ENCODE results near the gene RASAL2. TPM values are rescaled to one million over a fixed set of nuclear protein-coding genes. Genes with fewer than 3 reads are reported as not detected.
A peak's percentile ranks its signal among the peaks of the same experiment; 100 is the strongest.

Gene RASAL2
- total RNA-seq, 3 donors from 2014 or later (not counting 1 experiment from before 2014, with no cell fraction given) = 0.16 to 0.23 TPM; not detected in 1

DNA sequence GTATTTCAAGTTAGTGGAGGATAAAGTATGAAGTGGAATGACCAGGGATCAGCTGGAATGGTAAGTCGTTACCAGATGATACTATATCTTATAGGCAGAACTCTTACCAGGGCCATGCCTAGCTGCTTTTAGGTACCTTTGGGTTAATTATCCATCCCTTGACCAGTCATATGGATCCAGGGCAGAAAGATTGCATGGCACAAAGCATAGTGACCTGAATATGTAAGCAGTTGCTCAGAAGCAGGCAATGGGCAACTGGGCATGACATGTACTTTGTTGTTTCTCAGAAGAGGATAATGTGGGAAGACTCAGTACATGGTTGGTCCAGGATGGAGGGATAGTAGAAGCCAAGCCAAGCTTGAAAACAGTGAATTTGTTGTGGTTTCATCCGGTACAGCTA lies 315.6 kb downstream of the RASAL2 start:
- H3K4me1 ChIP-seq (ENCODE audit: control insufficient read depth, insufficient read depth, low read length) = peaks cover 4% of the 10 kb centered on the region
- no peaks in the 10 kb centered on the region for H3K36me3 ChIP-seq (ENCODE audit: control insufficient read depth, insufficient read depth, low read length)
- TF ChIP-seq, protein P1, sequence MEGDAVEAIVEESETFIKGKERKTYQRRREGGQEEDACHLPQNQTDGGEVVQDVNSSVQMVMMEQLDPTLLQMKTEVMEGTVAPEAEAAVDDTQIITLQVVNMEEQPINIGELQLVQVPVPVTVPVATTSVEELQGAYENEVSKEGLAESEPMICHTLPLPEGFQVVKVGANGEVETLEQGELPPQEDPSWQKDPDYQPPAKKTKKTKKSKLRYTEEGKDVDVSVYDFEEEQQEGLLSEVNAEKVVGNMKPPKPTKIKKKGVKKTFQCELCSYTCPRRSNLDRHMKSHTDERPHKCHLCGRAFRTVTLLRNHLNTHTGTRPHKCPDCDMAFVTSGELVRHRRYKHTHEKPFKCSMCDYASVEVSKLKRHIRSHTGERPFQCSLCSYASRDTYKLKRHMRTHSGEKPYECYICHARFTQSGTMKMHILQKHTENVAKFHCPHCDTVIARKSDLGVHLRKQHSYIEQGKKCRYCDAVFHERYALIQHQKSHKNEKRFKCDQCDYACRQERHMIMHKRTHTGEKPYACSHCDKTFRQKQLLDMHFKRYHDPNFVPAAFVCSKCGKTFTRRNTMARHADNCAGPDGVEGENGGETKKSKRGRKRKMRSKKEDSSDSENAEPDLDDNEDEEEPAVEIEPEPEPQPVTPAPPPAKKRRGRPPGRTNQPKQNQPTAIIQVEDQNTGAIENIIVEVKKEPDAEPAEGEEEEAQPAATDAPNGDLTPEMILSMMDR (IDR thresholded peaks at IDR 0.05) = no peak
- no peak for DNase-seq
- peaks cover 6 to 10% of the 10 kb centered on the region in 2 donors for H3K27me3 Mint-ChIP-seq (ENCODE audit: low read depth in 2 of 2)
- intact Hi-C loops (cut with micrococcal nuclease) = no loop called here
- no peak for ATAC-seq
- H3K27ac ChIP-seq (ENCODE audit: low read length) = no peak overlapping the region
- H3K27ac Mint-ChIP-seq = no peak overlapping the region
- no peaks in the 10 kb centered on the region for H3K36me3 Mint-ChIP-seq
- H3K9me3 ChIP-seq (ENCODE audit: control insufficient read depth, insufficient read depth, low read length) = no peaks in the 10 kb centered on the region
- WGBS (ENCODE audit: insufficient coverage) = 87% methylated on average over 2 of the region's 2 CpGs
- peaks cover 0 to 9% of the 10 kb centered on the region in 2 donors for H3K9me3 Mint-ChIP-seq
- H3K27me3 ChIP-seq (ENCODE audit: control insufficient read depth, insufficient read depth, low read length) = no peaks in the 10 kb centered on the region
- no peak overlapping the region for H3K4me3 Mint-ChIP-seq
- H3K4me1 Mint-ChIP-seq = peaks cover 6 to 11% of the 10 kb centered on the region in 2 donors
- H3K4me3 ChIP-seq (ENCODE audit: low read length) = no peak overlapping the region

DNA sequence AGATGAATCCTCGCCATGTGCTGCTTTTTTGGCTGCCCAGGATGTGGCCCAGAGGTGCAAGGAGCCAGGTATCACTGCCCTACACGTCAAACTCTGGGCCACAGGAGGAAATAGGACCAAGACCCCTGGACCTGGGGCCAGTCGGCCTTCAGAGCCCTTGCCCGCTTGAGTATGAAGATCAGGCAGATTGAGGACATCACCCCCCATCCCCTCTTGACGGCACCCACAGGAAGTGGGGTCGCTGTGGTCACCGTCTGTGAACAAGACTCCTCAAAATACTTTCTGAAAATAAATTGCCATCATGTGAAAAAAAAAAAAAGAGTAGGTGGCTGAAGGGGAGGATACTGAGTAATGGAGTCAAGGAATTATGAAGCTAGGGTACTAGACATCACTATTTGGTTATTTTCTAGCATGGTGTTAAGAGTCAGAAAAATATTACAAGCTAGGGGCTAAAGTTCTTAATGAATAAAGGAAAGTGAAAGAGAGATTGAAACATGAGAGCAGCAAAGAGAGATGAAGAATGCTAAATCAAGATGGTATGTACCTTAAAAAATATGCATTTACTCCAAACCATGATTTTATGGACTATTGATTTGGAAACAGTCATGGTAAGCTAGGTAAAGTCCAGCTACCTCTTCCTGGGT lies 318.0 kb downstream of the RASAL2 start:
- Mint-ChIP-seq H3K27ac (no peak overlapping the region), H3K9me3 (peaks cover under 1 to 7% of the 10 kb centered on the region in 2 donors), H3K4me1 (peaks cover 6 to 11% of the 10 kb centered on the region in 2 donors), H3K4me3 (peak overlapping the region; percentile 55), H3K27me3 (ENCODE audit: low read depth in 2 of 2) (peaks cover 6 to 10% of the 10 kb centered on the region in 2 donors), H3K36me3 (no peaks in the 10 kb centered on the region)
- DNase-seq (no peak), ATAC-seq (peak in 1 of 3 donors; percentile 30)
- H3K9me3 ChIP-seq (ENCODE audit: control insufficient read depth, insufficient read depth, low read length) = no peaks in the 10 kb centered on the region
- no peak overlapping the region for H3K27ac ChIP-seq (ENCODE audit: low read length)
- no peaks in the 10 kb centered on the region for H3K27me3 ChIP-seq (ENCODE audit: control insufficient read depth, insufficient read depth, low read length)
- peaks cover 4% of the 10 kb centered on the region for H3K4me1 ChIP-seq (ENCODE audit: control insufficient read depth, insufficient read depth, low read length)
- 21% methylated on average over 4 of the region's 7 CpGs for WGBS (ENCODE audit: insufficient coverage)
- intact Hi-C loops (cut with micrococcal nuclease) = no loop called here
- no peaks in the 10 kb centered on the region for H3K36me3 ChIP-seq (ENCODE audit: control insufficient read depth, insufficient read depth, low read length)
- TF ChIP-seq, protein P1 (IDR thresholded peaks at IDR 0.05) = no peak
- H3K4me3 ChIP-seq (ENCODE audit: low read length) = no peak overlapping the region

DNA sequence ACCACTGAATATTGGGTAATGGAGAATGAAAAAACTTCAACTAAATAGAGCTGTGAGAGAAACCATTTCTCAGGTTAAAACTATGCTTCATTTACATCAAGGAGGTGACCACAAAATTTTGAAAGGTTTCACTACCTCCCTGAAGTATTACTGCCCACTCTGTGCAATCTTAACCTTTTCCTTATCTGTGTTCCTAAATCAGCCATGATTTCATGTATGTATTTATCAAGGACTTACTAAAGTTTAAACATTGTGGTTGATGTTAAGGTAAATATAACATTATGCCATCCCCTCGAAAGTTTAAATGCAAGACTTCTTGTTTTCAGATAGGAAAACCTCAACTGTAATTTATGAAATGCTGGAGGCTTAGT lies 318.5 kb downstream of the RASAL2 start:
- H3K9me3 ChIP-seq (ENCODE audit: control insufficient read depth, insufficient read depth, low read length) = no peaks in the 10 kb centered on the region
- H3K4me3 Mint-ChIP-seq = no peak overlapping the region
- peaks cover 6 to 11% of the 10 kb centered on the region in 2 donors for H3K4me1 Mint-ChIP-seq
- no peak overlapping the region for H3K27ac Mint-ChIP-seq
- H3K27me3 ChIP-seq (ENCODE audit: control insufficient read depth, insufficient read depth, low read length) = no peaks in the 10 kb centered on the region
- H3K4me3 ChIP-seq (ENCODE audit: low read length) = no peak overlapping the region
- H3K36me3 ChIP-seq (ENCODE audit: control insufficient read depth, insufficient read depth, low read length) = no peaks in the 10 kb centered on the region
- intact Hi-C loops (cut with micrococcal nuclease) = no loop called here
- ATAC-seq (no peak), DNase-seq (no peak)
- TF ChIP-seq, protein P1 (IDR thresholded peaks at IDR 0.05) = no peak
- H3K27me3 Mint-ChIP-seq (ENCODE audit: low read depth in 2 of 2) = peaks cover 9 to 10% of the 10 kb centered on the region in 2 donors
- peaks cover 4% of the 10 kb centered on the region for H3K4me1 ChIP-seq (ENCODE audit: control insufficient read depth, insufficient read depth, low read length)
- H3K36me3 Mint-ChIP-seq = no peaks in the 10 kb centered on the region
- H3K9me3 Mint-ChIP-seq = peaks cover 4 to 10% of the 10 kb centered on the region in 2 donors
- no CpG with 5 or more reads among the region's 1 CpG for WGBS (ENCODE audit: insufficient coverage)
- no peak overlapping the region for H3K27ac ChIP-seq (ENCODE audit: low read length)

DNA sequence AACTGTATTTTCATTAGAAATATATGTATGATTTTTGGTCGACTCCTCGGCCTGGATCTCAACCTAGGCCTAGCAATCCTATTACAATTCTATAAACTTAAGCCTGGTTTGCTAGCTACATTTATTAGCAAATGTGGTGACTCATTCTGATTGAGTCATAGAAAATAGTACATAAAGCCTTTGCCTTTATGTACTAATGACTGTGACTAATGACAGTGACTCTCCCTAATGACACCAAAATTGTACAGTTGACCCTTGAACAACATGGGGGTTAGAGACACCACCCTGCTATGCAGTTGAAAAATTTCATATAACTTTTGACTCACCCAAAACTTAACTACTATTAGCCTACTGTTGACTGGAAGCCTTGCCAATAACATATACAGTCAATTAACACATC lies 324.0 kb downstream of the RASAL2 start:
- no peaks in the 10 kb centered on the region for H3K27me3 ChIP-seq (ENCODE audit: control insufficient read depth, insufficient read depth, low read length)

More for the DNA sequence above, 324.0 kb downstream of the RASAL2 start:
- H3K9me3 Mint-ChIP-seq = peaks cover 4 to 7% of the 10 kb centered on the region in 2 donors
- H3K27ac ChIP-seq (ENCODE audit: low read length) = no peak overlapping the region
- intact Hi-C loops (cut with micrococcal nuclease) = no loop called here
- H3K9me3 ChIP-seq (ENCODE audit: control insufficient read depth, insufficient read depth, low read length) = no peaks in the 10 kb centered on the region
- WGBS (ENCODE audit: insufficient coverage) = no CpG with 5 or more reads among the region's 2 CpGs
- no peak for ATAC-seq
- no peak overlapping the region for H3K4me3 Mint-ChIP-seq
- H3K36me3 ChIP-seq (ENCODE audit: control insufficient read depth, insufficient read depth, low read length) = no peaks in the 10 kb centered on the region
- no peaks in the 10 kb centered on the region for H3K36me3 Mint-ChIP-seq
- no peak for DNase-seq
- H3K4me1 ChIP-seq (ENCODE audit: control insufficient read depth, insufficient read depth, low read length) = no peaks in the 10 kb centered on the region
- H3K27me3 Mint-ChIP-seq (ENCODE audit: low read depth in 2 of 2) = peaks cover 0 to 6% of the 10 kb centered on the region in 2 donors
- no peaks in the 10 kb centered on the region for H3K4me1 Mint-ChIP-seq
- no peak overlapping the region for H3K4me3 ChIP-seq (ENCODE audit: low read length)
- no peak overlapping the region for H3K27ac Mint-ChIP-seq
- TF ChIP-seq, protein P1 (IDR thresholded peaks at IDR 0.05) = no peak

Data from natural killer cell (primary cell).